ENCODE measurements around the gene SYT9. TPM values are rescaled to one million over a fixed set of nuclear protein-coding genes. Genes with fewer than 3 reads are reported as not detected.

The SYT9 gene, protein sequence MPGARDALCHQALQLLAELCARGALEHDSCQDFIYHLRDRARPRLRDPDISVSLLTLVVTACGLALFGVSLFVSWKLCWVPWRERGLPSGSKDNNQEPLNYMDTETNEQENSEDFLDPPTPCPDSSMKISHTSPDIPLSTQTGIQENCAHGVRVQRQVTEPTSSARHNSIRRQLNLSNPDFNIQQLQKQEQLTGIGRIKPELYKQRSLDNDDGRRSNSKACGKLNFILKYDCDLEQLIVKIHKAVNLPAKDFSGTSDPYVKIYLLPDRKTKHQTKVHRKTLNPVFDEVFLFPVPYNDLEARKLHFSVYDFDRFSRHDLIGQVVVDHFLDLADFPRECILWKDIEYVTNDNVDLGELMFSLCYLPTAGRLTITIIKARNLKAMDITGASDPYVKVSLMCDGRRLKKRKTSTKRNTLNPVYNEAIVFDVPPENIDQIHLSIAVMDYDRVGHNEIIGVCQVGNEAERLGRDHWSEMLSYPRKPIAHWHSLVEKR
- 0.17 TPM in 1 of 2 replicates, not detected in the other for total RNA-seq

GRCh38 chr11:7251836-7252682, at the start of gene SYT9:
Gene SYT9 (plus strand): TSS chr11:7251904. CDS start chr11:7252187, 283 bp downstream.

DNA sequence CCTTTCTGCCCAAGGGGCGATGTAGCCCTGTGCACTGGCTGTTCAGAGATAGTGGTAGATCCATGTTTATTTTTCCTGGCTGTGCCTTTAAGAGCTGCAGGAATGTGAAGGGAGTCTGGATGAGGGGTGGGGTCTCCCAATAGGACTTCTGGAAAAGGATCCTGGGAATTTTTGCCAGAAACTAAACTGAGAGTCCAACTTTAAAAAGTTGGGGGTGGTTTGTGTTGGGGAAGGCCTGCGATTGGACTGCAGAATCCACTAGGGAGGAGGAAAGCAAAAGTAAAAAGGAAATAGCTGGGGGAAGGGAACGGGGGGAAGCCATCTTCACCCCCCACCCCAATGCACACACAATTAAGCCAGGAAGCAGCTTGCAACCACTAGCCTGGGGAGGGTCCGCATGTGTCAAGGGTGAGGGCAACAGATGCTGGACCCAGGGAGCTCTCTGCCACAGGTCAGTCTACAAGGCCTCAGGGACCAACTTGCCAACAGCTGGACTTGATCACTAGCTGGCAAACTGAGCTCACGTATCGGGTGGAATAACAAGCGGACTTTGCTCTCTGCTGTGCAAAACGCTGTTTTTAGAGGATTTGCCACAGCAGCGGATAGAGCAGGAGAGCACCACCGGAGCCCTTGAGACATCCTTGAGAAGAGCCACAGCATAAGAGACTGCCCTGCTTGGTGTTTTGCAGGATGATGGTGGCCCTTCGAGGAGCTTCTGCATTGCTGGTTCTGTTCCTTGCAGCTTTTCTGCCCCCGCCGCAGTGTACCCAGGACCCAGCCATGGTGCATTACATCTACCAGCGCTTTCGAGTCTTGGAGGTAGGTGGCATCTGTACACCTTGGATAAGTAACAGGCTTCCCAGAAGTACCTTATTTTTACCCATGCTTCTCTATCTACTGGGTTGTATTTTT, 233.7 kb downstream of the SYT9 start, which contains the start of gene OLFML1:
TSS of gene OLFML1 (plus strand) at position 321 of the 912 bp plus-strand sequence. CDS start at position 691, 370 bp downstream.

GRCh38 chr11:7513234-7514098, 261.8 kb downstream of the SYT9 start, which contains the start of gene PPFIBP2:
Gene PPFIBP2 (plus strand): TSS chr11:7513999. CDS start chr11:7549476, 35,477 bp downstream.

Other genes starting within 250 kb of the SYT9 start
- gene ZNF214, start 231.6 kb upstream of the SYT9 start, total RNA-seq = 0.89 and 1.8 TPM in 2 replicates
- gene NLRP14, start 231.4 kb upstream of the SYT9 start, total RNA-seq = not detected in 2 replicates
- gene RBMXL2, start 162.9 kb upstream of the SYT9 start, total RNA-seq = not detected in 2 replicates
- gene OLFML1, start 233.6 kb downstream of the SYT9 start, total RNA-seq = 2.5 and 3.2 TPM in 2 replicates

Measured in bronchus fibroblast of lung (primary cell).